HG03025 (cell line): ENCODE measurements around the gene GDI2.
"Not testable (repeated sequence)": the region's sequence is repeated elsewhere in the genome, so short reads cannot be mapped to it uniquely, and the experiment has no call there.

Experiments
- ATAC-seq: cut with Tn5 transposase; IDR thresholded peaks from one replicate; pipeline ENCODE4 v1.9.1; 2021; ENCODE audit warnings: mild to moderate bottlenecking, moderate library complexity; ENCODE audit not compliant: unreplicated experiment, low FRiP score

Gene GDI2

GRCh38 chr10:5813341-5814109 lies at the start of gene GDI2:
Gene GDI2 (minus strand): TSS chr10:5813434. CDS start chr10:5813258, 176 bp downstream.
- ATAC-seq: peak; percentile 78

GRCh38 chr10:5862360-5862961 lies 49.2 kb upstream of the GDI2 start:
- peak; percentile 96 for ATAC-seq

GRCh38 chr10:5860066-5860465 lies 46.8 kb upstream of the GDI2 start:
- ATAC-seq: no peak

- no peak for ATAC-seq
These were observed 45.6 kb upstream of the GDI2 start for GRCh38 chr10:5858811-5859210.

DNA sequence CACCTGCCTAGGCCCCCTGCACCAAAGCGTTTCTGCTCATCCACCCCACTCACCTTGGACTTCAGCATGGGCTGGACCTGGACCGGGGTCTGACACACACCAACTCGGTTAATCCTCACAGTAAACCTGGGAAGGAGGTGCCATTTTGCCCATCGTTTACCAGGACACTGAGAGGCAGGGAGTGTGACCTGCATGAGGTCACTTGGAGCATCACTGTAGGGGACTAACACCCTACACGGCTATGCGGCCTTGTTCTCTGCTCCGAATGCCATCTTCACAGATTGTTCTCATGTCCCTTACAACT lies 43.4 kb upstream of the GDI2 start:
- ATAC-seq: no peak

- no peak for ATAC-seq
These were observed 42.9 kb upstream of the GDI2 start for GRCh38 chr10:5855979-5856700.

- no peak for ATAC-seq
These were observed 40.9 kb upstream of the GDI2 start for GRCh38 chr10:5854131-5854475.

DNA sequence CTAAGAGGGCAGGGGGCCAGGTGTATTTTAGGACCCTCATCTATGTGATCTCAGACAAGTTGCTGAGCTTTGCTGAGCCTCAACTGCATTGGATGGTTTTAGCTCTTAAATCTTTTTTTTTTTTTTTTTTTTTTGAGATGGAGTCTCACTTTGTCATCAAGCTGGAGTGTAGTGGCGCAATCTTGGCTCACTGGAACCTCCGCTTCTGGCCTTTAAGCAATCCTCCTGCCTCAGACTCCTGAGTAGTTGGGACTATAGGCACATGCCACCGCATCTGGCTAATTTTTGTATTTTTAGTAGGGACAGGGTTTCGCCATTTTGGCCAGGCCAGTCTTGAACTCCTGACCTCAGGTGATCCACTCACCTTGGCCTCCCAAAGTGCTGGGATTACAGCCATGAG lies 33.4 kb upstream of the GDI2 start:
- not testable (repeated sequence) for ATAC-seq

GRCh38 chr10:5844345-5845055 lies 31.3 kb upstream of the GDI2 start:
- no peak for ATAC-seq

GRCh38 chr10:5843686-5844344 lies 30.6 kb upstream of the GDI2 start:
- ATAC-seq: no peak

- no peak for ATAC-seq
These were observed 28.7 kb upstream of the GDI2 start for GRCh38 chr10:5841965-5842364.

DNA sequence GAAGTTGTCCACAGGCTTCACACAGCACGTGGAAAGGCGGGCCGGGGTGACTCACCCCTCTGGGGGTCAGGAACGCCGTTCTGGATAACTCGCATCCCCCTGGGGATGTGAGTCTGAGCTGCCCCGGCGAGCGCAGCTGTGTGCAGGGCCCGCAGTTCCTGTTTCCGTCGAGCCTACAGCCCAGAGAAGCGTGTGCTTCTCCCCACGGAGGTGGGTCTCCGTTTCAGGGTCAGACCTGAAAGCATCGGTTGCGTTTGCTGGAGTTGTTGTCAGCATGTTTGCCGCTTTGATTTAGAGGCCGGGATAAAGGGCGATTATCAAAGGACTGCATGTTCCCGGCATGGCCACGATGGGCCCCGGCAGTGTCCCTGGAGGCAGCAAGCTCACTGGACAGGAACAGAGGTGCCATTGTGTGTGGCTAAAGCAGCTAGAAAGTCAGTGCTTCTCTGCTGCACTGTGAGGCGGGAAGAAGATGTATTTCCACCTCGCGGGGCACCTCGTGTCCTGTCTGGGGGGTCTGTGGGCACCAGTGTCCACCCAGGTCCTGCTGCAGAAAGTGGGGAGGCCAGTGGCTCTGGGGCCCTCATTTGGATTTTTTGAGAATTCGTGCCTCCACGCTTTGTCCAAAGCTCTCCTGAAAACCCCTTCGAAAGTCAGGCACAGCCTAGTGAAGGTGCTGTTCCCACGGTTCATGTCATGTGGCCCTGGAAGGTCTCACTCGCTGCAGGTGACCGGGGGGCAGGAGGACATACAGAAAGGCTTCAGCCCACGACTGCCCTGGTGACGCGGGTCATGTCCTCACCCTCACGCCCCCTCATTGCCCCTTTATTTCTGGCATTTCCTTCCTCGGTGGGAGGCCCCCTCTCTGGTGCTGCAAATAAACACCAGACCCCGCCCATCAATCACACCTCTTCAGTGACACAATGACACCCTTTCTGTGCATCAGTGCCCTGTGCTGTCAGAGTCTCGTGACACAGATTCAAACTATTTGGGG lies 27.4 kb upstream of the GDI2 start:
- peak; percentile 62 for ATAC-seq

GRCh38 chr10:5836181-5836580 lies 22.9 kb upstream of the GDI2 start:
- ATAC-seq: not testable (repeated sequence)

- no peak for ATAC-seq
These were observed 22.3 kb upstream of the GDI2 start for GRCh38 chr10:5835446-5836095.

- no peak for ATAC-seq
These were observed 20.6 kb upstream of the GDI2 start for GRCh38 chr10:5833814-5834213.

DNA sequence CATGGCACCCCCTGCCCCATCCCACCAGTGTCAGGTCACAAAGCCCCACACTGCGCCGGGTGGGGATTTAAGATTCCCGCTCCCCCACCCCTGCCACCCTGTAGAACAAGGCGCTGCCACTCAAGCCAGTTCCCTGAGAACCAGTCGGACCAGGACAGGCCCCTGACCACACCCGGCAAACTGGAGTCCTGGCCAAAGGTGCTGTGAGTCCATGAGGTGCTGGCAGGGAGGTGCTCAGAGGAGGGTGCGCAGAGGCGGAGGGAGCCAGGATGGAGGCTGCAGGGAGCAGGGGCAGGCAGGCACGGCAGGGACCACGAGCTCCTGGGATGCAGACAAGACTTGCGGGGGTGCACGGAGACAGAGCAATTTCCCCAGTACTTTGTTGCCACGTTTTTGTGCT lies 19.7 kb upstream of the GDI2 start:
- ATAC-seq: no peak

- no peak for ATAC-seq
These were observed 18.2 kb upstream of the GDI2 start for GRCh38 chr10:5831446-5831782.

- ATAC-seq: no peak
These were observed 17.6 kb upstream of the GDI2 start for GRCh38 chr10:5830629-5831445.
